Bone marrow (tissue), 2 donors: Measurements from ENCODE around the gene GAS7.

ENCODE experiments used
- DNase-seq, 2 donors: peaks; one replicate each; lab custom pipeline; 2025; lab: John Stamatoyannopoulos, UW

The GAS7 gene

DNA sequence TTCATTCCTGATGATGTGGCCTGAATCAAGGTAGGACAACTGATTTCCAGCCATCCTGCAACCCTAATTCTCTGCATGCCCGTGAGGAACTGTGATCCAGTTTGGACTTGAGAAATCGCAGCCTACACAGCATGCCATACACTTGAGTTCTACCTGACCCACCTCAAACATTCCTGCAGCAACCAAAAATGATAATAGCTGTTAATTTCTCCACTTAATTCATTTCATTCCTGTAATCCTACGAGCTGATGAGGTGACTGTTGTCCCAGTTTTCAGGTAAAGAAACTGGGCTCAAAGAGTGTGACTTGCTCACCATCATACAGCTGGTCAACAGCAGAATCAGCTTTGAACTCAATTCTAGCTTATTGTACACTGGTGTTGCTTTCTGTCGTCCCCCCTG lies 2.2 kb upstream of the GAS7 start:
- no peak for DNase-seq

DNA sequence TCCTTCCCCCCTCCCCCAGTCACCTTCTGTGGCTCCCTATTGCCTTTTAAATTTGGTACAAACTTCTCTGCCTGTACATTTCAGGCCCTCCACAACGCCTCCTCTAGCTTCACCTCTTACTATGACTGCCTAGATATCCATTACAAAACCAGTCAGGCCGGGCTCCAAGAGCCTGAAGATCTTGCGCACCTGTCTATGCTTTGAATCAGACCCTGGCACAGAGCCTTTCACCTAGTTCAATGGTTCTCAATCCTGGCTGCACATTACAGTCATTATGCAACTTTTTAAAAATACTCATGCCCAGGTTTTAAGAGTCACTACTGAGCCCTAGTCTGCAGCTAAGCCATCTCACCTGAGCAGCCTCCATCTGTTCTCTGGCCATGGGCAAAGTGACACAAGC lies 1.6 kb upstream of the GAS7 start:
- DNase-seq, result no peak

DNA sequence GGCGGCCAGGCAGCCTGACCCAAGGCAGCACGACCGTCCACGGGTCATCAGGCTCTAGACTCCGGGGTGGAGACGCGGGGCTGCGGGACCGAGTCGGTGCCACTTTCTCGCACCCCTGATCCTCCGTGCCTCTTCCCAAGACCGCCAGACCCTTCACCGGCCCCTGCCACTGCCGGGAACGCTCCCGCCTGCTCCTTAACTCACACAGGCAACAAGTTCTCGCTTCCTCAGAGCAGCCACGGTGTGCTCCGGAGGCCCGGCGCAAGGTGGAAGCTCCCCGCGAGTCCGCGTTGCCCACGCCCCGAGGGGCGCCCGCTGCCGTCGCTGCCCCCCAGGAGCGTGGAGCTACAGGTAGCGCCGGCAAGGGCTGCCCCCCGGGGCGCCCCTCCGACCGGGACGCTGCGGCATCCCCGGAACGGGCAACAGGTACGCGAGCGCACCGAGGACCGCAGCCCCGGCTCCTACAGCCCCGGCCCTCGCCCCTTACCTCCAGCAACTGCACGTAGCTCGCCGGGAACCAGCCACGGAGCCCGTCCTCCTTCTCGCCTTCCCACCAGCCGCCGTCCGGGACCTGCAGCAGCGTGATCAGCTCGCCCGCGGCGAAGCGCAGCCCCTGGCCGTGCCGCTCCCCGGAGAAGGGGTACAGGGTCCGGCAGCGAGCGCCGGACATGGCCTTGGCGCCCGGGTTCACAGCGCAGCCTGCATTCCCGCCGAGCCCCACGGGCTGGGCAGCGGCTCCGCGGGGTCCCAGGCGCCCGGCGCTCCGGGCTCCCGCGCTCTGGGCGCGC lies 491 bp downstream of the GAS7 start:
- DNase-seq, result peak in 1 of 2 donors; percentile 16

DNA sequence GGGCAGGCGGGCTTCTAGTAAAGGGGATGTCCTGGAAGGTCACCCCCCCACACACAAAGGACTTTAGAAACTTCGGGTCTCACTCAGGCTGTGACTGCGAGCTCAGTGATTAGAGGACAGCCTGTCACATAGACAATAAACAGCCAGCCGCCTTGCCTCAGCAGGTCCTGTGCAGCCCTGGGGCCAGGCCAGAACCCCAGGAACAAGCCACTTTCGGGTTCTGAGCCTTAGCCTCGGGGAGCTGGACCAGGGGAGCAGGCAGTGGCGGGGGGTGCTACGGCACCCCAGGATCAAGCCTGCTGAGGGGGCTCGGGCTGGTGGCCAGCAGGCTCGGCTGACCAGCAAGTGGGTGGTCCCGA lies 1.1 kb downstream of the GAS7 start:
- no peak for DNase-seq

DNA sequence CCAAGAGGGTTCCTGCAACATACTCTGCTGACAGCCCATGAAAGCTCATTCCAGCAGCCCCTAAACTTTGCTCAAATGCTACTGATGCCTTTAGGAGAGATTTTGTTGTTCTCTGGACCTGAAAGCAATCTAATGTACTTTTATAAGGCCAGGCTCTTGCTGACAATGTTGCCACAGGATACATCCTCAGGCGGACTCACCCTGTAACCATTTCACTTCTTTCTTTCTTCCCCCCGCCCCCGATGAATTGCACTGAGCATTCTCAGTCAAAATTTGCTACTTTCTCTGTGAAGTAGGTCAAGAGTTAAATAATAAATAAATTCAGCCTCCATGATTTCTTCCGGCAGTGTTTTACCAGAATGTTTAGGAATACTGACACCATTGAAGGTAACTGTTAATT lies 1.5 kb downstream of the GAS7 start:
- no peak for DNase-seq

DNA sequence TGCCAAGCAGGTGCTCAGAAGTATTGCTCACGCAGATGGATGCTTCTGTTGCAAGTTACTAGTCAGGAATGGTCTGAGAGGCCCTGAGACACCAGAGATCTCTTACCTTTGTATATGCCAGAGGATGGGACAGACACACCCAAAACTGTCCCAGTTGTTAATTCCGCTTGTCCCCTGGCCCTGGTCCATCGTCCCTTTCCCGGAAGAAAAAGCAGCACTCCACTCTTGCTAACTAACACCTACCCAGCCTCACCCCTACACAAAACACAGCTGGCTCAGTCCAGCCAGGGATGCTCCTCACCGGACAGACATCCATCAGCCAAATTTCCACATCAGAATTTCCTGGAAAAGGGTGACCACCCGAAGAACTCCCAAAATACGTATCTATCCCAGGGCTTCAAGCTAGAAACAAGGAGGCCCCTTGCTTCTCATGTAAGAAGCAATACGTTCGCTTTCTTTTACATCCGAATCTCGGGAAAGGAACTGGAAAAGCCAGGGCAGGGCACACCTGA lies 2.0 kb downstream of the GAS7 start:
- no peak for DNase-seq

DNA sequence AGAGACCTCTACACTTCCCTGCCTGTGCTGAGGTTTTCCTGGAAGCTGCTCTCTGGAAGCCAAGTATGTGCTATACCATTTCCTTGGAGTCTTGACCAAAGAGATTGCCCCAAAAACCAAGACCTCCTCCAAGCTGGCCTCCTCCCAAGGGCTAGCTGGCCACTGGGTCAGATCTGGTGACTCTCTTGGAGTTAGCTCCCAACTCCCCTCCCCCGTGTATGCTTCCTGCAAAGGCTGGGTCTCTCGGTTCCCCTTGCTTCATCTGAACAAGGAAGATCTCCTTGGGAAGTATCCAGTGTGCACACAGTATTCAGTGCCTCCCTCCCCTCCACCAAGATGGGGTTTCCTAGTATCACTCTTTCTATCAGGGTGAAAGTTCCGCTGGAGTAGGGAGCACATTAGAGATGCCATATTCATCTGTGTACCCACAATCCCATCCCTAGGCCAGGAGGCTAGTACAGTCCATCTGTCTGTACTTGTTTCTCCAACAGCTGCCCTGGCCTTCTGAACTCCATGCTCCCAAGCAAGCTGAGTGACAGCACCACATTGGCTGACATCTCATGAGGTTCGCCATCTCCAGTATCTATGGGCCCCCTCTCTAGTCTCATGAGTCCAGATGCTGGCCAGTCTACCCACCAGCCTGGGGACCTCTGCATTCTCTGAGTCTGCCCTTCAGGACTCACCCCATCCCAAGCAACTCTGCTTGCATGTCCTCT lies 3.2 kb downstream of the GAS7 start:
- DNase-seq, result no peak

DNA sequence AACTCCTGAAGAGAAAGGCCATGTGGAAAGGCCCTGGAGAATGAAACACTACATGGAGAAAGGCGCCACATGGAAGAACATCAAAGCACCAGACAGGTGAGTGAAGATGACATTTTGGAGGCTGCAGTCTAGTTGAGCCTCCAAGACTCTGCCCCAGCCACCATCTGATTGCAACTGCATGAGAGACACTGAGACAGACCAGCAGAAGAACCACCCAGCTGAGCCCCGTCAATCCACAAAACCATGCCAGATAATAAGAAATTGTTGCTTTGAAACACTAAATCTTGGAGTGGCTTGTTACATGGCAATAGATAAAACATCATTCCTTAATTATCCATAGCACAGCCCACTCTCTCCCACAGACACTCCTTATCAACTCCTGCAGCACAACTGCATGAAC lies 4.8 kb downstream of the GAS7 start:
- DNase-seq, result no peak

DNA sequence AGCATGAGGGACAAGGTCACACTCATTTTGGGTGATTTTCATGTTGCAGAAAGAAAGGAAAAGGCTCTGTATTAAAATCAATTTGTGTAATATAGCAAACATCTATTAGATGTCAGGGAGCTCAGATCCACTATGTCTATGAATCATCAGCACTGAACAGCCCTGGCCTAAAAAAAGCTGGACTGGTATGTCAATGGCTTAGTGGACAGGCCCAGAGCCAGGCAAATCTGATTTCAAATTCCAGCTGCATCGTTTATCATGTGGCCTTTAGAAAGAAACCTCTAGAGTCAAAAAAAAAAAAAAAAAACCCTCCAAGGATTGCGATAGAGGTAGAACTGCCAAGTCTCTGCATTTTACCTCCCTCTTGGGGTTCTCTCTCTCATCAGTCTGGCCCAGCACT lies 5.4 kb downstream of the GAS7 start:
- no peak for DNase-seq

DNA sequence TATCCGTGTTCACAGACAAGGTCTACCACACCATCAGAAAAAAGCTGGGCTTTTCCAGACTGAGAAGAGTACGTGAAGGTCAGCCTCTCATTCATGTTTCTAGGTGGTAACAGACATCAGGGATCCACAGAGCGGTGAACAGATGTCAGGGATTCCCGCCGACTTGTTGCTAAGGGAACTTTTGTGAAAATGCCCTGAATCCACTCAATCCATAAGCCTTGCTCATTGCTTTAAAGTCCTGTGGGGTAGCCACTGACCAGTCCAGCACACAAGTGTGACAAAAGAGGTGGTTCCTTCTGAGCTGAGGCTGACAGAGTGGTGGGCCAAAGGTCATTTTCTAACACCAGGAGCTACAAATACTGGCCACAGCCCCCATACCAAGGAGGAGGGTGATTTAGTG lies 5.9 kb downstream of the GAS7 start:
- no peak for DNase-seq

DNA sequence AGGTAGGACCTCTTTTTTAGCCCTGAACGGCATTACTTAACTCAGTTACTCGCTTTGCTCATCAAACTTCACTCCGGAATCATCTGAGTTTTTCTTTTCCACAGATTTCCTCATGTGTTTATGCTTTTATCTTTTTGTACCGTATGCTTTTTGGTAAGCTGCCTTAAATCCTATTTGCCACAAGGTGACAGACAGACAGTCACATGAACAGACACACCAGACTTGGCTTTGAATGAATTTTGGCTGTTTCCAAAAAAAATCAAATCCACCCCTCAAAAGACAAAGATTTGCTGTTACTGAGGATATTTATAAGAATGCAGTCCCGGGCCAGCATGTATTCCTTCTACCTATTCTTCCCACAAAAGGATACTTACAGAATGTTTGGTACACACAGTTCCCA lies 10.9 kb downstream of the GAS7 start:
- DNase-seq, result no peak

DNA sequence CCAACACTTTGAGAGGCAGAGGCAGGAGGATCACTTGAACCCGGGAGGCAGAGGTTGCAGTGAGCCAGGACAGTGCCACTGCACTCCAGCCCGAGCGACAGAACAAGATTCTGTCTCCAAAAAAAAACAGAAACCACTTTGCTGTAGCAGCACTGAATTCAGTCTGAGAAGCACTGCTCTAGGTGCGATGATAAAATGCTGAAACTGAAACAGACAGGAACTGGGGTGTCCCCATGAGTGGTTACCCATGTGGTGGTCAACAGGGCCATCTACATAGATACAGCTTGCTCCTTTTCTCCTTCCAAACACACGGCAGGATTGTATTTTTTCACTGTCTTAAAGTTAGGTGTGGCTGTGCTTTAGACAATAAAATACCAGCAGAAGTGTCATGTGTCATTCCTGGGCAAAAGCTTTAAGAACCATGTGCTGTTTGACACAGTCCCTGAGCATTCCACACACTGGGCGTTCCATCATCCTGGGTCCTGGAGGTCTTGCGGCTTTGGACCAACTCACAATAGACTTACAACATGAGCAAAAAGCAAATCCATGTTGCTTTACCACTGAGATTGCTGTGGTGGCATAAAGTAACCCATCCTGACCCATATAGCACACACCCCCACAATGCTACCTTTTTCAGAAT lies 11.5 kb downstream of the GAS7 start:
- no peak for DNase-seq

DNA sequence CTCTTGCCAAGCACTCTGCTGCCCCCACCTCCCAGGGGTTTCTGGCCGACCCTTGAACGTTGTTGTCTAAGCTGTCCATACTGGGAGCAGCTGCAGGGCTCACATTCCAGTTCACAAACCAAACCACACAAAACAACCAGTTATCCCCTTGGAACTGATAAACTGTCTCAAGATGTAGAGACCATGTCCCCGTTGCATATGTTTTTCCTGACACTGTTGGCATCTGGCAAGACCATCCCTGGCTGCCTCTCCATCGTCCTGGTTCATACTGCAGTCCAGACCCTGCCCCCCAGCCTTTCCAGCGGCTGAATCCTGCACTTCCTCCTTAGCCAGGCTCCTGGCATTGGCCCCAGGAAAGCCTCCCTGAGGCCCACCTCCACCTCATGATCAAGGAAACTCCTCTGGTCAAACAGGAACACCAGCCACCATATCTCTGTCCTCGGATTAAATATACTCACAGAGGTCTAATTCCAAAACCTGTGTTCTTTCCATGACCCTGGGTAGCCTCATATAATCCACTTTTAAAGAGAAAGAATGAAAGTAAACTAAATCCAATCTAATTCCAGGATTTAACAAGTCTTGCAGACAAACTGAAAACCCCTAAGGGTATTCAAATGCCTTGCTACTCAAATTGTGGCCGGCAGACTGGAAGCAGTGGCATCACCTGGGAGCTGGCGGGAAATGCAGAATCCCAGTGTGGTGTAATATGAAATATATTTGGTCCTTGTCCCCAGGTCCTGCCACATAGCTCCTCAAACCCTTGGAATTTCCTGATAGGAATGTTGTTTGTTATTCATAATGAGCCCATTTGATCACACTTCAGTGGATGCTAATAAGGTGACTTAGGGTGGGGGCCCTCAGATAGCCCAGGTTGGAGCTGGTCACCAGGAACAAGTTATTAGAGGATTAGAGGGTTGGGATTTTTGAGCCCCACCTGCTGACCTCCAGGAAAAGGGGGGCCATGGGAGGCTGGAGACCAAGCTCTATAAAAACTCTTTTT lies 14.2 kb downstream of the GAS7 start:
- DNase-seq, result no peak

DNA sequence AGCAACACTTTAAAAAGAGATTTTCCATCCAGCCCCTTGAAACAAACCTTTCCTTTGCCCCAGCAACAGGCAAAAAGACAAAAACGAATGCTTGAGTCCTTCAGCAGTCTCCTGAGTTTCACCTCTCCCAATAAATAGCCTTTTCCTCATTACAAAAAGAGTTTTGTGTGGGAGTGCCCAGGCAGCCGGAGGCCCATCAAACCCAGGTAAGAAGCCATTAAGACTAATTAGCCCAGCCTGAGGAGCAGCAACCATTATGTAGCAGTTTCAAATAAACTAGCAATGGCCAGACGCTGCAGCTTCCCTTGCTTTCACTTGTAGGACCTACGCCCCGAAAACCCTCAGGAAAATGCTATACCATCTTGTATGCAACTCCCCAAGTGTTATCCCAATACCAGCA lies 15.6 kb downstream of the GAS7 start:
- no peak for DNase-seq

DNA sequence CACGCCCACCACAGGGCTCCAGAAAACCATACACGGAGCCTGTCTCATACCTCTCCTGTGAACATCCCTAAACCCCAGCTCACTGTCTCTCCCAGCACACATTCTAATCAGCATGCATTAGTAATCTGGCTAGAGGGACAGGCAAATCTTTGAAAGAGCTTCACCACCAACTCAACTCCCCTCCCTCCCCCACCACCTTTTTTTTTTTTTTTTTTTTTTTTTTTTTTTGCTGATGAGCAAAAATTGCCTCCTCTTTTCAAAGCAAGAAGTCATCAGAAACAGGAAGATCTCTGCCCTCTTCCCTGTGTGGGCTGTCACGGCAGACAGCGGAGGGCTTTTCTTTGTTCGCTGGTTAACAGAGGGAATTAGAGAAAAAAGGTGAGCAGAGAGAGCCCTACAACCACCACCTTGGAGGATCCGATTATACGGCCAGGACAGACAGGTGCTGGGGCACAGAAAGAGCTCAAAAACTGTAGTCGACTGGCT lies 19.9 kb downstream of the GAS7 start:
- DNase-seq, result no peak

DNA sequence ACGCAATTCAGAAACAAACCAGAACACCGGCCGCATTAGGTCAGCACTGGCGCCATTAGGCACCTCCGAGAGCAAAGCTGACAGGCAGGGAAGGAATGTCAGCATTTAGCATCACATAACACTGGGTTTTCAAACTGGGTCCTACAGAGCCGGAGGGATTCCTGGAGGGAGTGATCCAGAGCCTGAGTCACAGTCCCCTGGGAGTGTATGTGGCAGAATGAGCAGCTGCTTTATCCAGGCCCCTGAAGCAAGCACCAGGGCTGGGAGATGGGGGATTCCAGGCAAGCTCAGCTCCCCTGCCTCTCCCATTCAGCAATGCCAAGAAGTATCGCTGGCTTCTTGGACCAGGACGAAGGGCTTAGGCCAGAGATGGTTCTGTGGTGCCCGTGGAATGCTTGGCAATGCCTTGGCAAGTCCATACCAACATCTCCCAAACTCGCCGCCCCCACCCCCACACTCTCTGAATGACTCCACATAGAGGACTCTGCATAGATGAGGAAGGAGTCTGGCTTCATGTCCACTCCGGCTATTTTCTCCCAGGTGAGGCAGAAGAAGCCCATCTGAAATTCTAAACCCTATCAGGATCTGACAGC lies 20.4 kb downstream of the GAS7 start:
- DNase-seq, result no peak

DNA sequence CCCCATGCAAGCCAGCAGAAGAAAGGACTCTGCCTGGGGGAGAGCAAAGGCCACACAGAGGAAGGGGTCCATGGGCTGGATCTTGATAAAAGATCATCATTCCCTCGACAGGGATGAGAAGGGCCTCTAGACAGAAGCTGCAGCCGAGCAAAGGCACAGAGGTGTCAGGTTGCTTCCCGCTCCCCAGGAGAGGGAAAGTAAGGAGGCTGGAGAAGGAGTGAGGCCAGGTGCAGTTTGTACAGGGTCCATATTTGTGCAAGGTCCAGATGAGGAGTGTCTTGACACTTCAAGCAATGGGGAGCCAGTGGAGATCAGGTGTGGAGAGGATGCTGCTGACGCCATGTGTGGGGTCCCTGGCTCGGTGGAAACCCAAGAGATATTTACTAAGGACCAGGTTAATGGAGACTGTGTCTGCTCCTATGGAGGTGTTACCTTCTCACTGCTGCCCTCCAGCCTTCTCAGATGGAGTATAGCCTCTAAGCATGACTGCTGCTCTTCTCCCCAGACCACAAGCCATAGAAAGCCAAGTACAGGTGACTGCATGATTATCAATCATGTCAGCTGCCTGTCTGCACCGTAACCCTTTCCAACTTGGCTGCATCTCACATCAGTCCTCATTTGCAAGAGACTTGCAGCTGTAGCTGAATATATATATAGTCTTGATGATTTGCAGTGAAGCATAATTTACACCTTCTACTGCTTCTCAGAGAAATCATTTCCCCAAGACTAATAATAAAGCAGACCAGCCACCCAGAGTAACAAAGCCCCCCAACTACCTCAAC lies 21.1 kb downstream of the GAS7 start:
- DNase-seq, result no peak

DNA sequence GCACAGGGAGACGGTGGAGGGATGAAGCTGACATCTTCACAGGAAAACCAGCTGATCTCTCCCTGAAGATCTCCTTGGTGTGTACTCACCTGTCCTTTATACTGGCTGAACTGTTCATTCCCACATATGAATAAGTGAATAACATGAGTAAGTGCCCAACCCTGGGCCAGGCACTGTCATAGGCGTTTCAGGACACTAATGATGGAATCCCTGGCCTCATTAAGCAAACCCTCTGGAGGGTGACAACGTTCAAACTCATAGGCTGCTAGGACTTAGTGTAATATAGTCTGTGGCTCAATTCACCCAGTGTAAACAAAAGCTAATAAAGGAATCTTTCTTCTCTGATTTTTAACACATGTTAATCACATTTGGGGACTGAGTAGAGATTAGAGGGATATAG lies 24.5 kb downstream of the GAS7 start:
- no peak for DNase-seq

DNA sequence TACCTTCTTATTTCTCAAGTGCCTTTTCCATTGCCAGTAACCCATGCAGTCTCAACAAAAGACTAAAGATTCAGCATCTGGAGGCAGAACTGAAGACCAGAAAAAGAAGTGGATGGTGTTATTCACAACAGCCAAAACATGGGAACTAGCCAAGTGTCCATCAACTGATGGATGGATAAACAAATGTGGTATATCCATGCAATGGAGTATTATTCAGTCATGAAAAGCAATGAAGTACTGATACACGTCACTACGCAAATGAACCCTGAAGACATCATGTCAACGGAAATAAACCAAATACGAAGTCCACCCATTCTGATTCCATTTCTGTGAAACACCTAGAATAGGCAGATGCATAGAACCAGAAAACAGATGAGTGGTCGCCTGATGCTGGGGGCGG lies 25.6 kb downstream of the GAS7 start:
- no peak for DNase-seq

DNA sequence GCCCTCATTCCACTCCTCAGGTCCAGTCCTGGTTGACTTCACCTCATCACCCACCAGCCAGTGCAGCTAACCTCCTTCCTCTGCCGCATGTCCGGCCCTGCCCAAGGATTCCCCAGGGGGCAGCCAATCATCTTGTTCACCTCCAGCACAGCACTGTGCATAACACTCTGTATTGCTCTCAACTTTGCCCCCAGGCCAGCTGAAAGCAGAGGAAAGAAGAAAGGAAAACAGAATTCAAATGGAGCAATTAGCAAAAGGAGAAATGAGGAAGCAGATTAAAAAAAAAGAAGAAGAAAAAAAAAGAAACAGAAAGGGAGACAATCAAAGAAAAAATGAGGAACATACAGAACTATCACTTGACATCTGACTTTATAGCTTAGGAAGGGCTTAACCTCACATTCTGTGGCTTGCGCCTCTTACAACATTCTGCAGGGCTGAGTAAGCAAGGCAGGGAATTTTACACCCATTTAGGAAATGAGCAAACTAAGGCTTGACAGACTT lies 26.1 kb downstream of the GAS7 start:
- peak; percentile 26 to 83 for DNase-seq
